Upper lobe of left lung (tissue), 6 donors: ENCODE measurements around the gene SORCS3. TPM values are rescaled to one million over a fixed set of nuclear protein-coding genes. Genes with fewer than 3 reads are reported as not detected.

Experiments used
- ATAC-seq, 2 donors: fragments of 200-7000 bp; cut with Tn5 transposase; one replicate each; pipeline ENCODE4 v1.9.1; 2022; ENCODE audit warnings: mild to moderate bottlenecking in 2 of 2, moderate library complexity in 2 of 2; ENCODE audit not compliant: low FRiP score in 2 of 2
- DNase-seq, 2 donors: peaks; one replicate each; pipeline ENCODE4 v3.0.0-alpha.2; 2019 to 2020
- H3K27ac ChIP-seq, 4 donors: fragments of 200-600 bp; sonication (generic); one replicate each; pipeline ENCODE4 v1.5.1; 2016 to 2019
- H3K27me3 ChIP-seq, 4 donors: fragments of 200-600 bp; sonication (generic); one replicate each; pipeline ENCODE4 v1.5.1; 2017 to 2019
- H3K36me3 ChIP-seq, 4 donors: fragments of 200-600 bp; sonication (generic); one replicate each; pipeline ENCODE4 v1.5.1; 2016 to 2019
- H3K4me1 ChIP-seq, 4 donors: fragments of 200-600 bp; sonication (generic); one replicate each; pipeline ENCODE4 v1.5.1; 2018 to 2019
- H3K4me3 ChIP-seq, 4 donors: fragments of 200-600 bp; sonication (generic); one replicate each; pipeline ENCODE4 v1.5.1; 2017 to 2019; ENCODE audit warnings: mild to moderate bottlenecking in 2 of 4, moderate library complexity in 1 of 4
- H3K9me3 ChIP-seq, 4 donors: fragments of 200-600 bp; sonication (generic); one replicate each; pipeline ENCODE4 v1.5.1; 2018 to 2019
- CTCF ChIP-seq, 6 experiments: fragments of 450-650 bp in 4 of 6; fragments of 200-600 bp in 2 of 6; sonication (generic) in 2 of 6; IDR thresholded peaks; one replicate each; pipeline ENCODE4 v1.5.1; 2016 to 2019; ENCODE audit warnings: antibody characterized with exemption in 6 of 6
- EP300 ChIP-seq, 4 donors: sonication (generic); formaldehyde crosslinking; IDR thresholded peaks; one replicate each; pipeline ENCODE4 v1.5.1; 2017; ENCODE audit warnings: antibody characterized with exemption in 4 of 4, control low read depth in 2 of 4
- POLR2A ChIP-seq, 4 donors: fragments of 450-650 bp; IDR thresholded peaks; one replicate each; pipeline ENCODE4 v1.5.1; 2016 to 2017; ENCODE audit warnings: antibody characterized with exemption in 4 of 4, mild to moderate bottlenecking in 2 of 4
- POLR2AphosphoS5 ChIP-seq, 2 donors: sonication (generic); formaldehyde crosslinking; IDR thresholded peaks; one replicate each; pipeline ENCODE4 v1.5.1; 2017; ENCODE audit warnings: antibody characterized with exemption in 2 of 2
- WGBS, 2 donors: methylation state at CpG; one replicate each; pipeline ENCODE4 v1.1.5; 2017 to 2018; 5-methylcytosine and 5-hydroxymethylcytosine counted together
- total RNA-seq, 6 donors: library from RNA; depleted of rRNA in 4 of 6; stranded (reverse); fragments of >200 nt in 4 of 6; gene quantifications; one replicate each; pipeline versions ENCODE4 v1.1.0 to v1.2.1, GENCODE V29; 2016 to 2021
- donor health status: DM: no; HTN: no; CAD: no; lungs with moderate emphysema.
- donor health status: DM: no; HTN: yes; CAD: no; lungs with severe emphysema.

Gene SORCS3
- total RNA-seq, 6 donors from 2014 or later, result not detected

GRCh38 chr10:104906112-104906511 is 265.0 kb downstream of the SORCS3 start:
- no peaks in the 10 kb centered on the region for H3K27me3 ChIP-seq
- ATAC-seq (no peak), DNase-seq (no peak)
- no peak overlapping the region for H3K4me3 ChIP-seq
- H3K4me1 ChIP-seq, result no peaks in the 10 kb centered on the region
- H3K9me3 ChIP-seq, result no peaks in the 10 kb centered on the region
- TF ChIP-seq EP300 (IDR thresholded peaks at IDR 0.05), result no peak
- TF ChIP-seq POLR2A (IDR thresholded peaks at IDR 0.05), result no peak
- no peak for TF ChIP-seq CTCF (IDR thresholded peaks at IDR 0.05)
- no peak for TF ChIP-seq POLR2AphosphoS5 (IDR thresholded peaks at IDR 0.05)
- 37 to 67% methylated on average over 3 of the region's 3 CpGs for WGBS, 2 donors
- no peaks in the 10 kb centered on the region for H3K36me3 ChIP-seq
- no peak overlapping the region for H3K27ac ChIP-seq

- H3K4me1 ChIP-seq, result no peaks in the 10 kb centered on the region
- no peak for TF ChIP-seq POLR2AphosphoS5 (IDR thresholded peaks at IDR 0.05)
- no peak for TF ChIP-seq POLR2A (IDR thresholded peaks at IDR 0.05)
- no peak for TF ChIP-seq EP300 (IDR thresholded peaks at IDR 0.05)
- TF ChIP-seq CTCF (IDR thresholded peaks at IDR 0.05), result no peak
- ATAC-seq (no peak), DNase-seq (no peak)
- no peak overlapping the region for H3K27ac ChIP-seq
- no peaks in the 10 kb centered on the region for H3K9me3 ChIP-seq
- H3K36me3 ChIP-seq, result no peaks in the 10 kb centered on the region
- no peaks in the 10 kb centered on the region for H3K27me3 ChIP-seq
- 61 to 74% methylated on average over 4 of the region's 4 CpGs for WGBS, 2 donors
- H3K4me3 ChIP-seq, result no peak overlapping the region
Measured at GRCh38 chr10:104907521-104907920, 266.4 kb downstream of the SORCS3 start.

GRCh38 chr10:104908581-104908980 is 267.5 kb downstream of the SORCS3 start:
- Histone ChIP-seq H3K4me1 (no peaks in the 10 kb centered on the region), H3K27me3 (no peaks in the 10 kb centered on the region), H3K27ac (no peak overlapping the region), H3K4me3 (no peak overlapping the region), H3K36me3 (no peaks in the 10 kb centered on the region), H3K9me3 (no peaks in the 10 kb centered on the region)
- WGBS, 2 donors, result 80 to 85% methylated on average over 2 of the region's 2 CpGs
- DNase-seq, result no peak
- TF ChIP-seq POLR2A (IDR thresholded peaks at IDR 0.05) (no peak), POLR2AphosphoS5 (IDR thresholded peaks at IDR 0.05) (no peak), CTCF (IDR thresholded peaks at IDR 0.05) (no peak), EP300 (IDR thresholded peaks at IDR 0.05) (no peak)
- no peak for ATAC-seq

- Histone ChIP-seq H3K9me3 (no peaks in the 10 kb centered on the region), H3K27me3 (no peaks in the 10 kb centered on the region), H3K27ac (no peak overlapping the region), H3K4me3 (no peak overlapping the region), H3K4me1 (no peaks in the 10 kb centered on the region), H3K36me3 (no peaks in the 10 kb centered on the region)
- TF ChIP-seq POLR2AphosphoS5 (IDR thresholded peaks at IDR 0.05), result no peak
- no peak for TF ChIP-seq EP300 (IDR thresholded peaks at IDR 0.05)
- TF ChIP-seq CTCF (IDR thresholded peaks at IDR 0.05), result no peak
- no peak for TF ChIP-seq POLR2A (IDR thresholded peaks at IDR 0.05)
- WGBS, 2 donors, result 59 to 61% methylated on average over 3 of the region's 3 CpGs
- no peak for ATAC-seq
- DNase-seq, result no peak
Measured at GRCh38 chr10:104910712-104911111, 269.6 kb downstream of the SORCS3 start.

- ATAC-seq (no peak), DNase-seq (no peak)
- 65 to 76% methylated on average over 2 of the region's 2 CpGs for WGBS, 2 donors
- H3K27ac ChIP-seq, result no peak overlapping the region
- no peaks in the 10 kb centered on the region for H3K27me3 ChIP-seq
- H3K36me3 ChIP-seq, result no peaks in the 10 kb centered on the region
- no peaks in the 10 kb centered on the region for H3K4me1 ChIP-seq
- no peak overlapping the region for H3K4me3 ChIP-seq
- no peaks in the 10 kb centered on the region for H3K9me3 ChIP-seq
- TF ChIP-seq POLR2AphosphoS5 (IDR thresholded peaks at IDR 0.05) (no peak), EP300 (IDR thresholded peaks at IDR 0.05) (no peak), POLR2A (IDR thresholded peaks at IDR 0.05) (no peak), CTCF (IDR thresholded peaks at IDR 0.05) (no peak)
Measured at GRCh38 chr10:104913390-104913789, 272.3 kb downstream of the SORCS3 start.
